CD14-positive monocyte (primary cell): Measurements from ENCODE around the gene KCNAB1. TPM values are rescaled to one million over a fixed set of nuclear protein-coding genes. Genes with fewer than 3 reads are reported as not detected.

ENCODE experiments used
- DNase-seq, 3 donors: peaks; one replicate each; pipeline ENCODE4 v3.0.0-alpha.2; 2011 to 2022
- H2AFZ ChIP-seq: 2 replicates; pipeline ENCODE4 v1.6.0; 2012; ENCODE audit warnings: mild to moderate bottlenecking, low read depth, low read length, inconsistent platforms; ENCODE audit not compliant: insufficient read depth, poor library complexity, severe bottlenecking
- H3K27ac ChIP-seq, 2 donors: 1 replicate in 1 of 2; 2 replicates in 1 of 2; pipeline ENCODE4 v1.5.1; 2012 to 2013; ENCODE audit warnings: low read length in 2 of 2, control low read depth in 1 of 2, inconsistent platforms in 1 of 2, low read depth in 1 of 2, mild to moderate bottlenecking in 1 of 2
- H3K27me3 ChIP-seq, 2 donors: one replicate each; pipeline versions ENCODE4 v1.6.0 to v1.6.1; 2011 to 2013; ENCODE audit warnings: low read length in 2 of 2; ENCODE audit not compliant: control insufficient read depth in 2 of 2, insufficient read depth in 2 of 2
- H3K36me3 ChIP-seq, 2 donors: replicated peaks in 1 of 2; 1 replicate in 1 of 2; 2 replicates in 1 of 2; pipeline versions ENCODE4 v1.5.1 to v1.6.1; 2012 to 2013; ENCODE audit warnings: low read length in 2 of 2, control low read depth in 1 of 2, inconsistent platforms in 1 of 2, mild to moderate bottlenecking in 1 of 2; ENCODE audit not compliant: insufficient read depth in 2 of 2, control insufficient read depth in 1 of 2
- H3K4me1 ChIP-seq, 2 donors: 1 replicate in 1 of 2; 2 replicates in 1 of 2; pipeline versions ENCODE4 v1.5.1 to v1.6.1; 2012 to 2013; ENCODE audit warnings: low read length in 2 of 2, control low read depth in 1 of 2, inconsistent platforms in 1 of 2, mild to moderate bottlenecking in 1 of 2, moderate library complexity in 1 of 2; ENCODE audit not compliant: insufficient read depth in 2 of 2, control insufficient read depth in 1 of 2
- H3K4me2 ChIP-seq: replicated peaks from 2 replicates; pipeline ENCODE3; 2012; ENCODE audit warnings: low read length, moderate library complexity, mild to moderate bottlenecking; ENCODE audit not compliant: poor library complexity, severe bottlenecking; ENCODE audit errors: extremely low read depth
- H3K4me3 ChIP-seq, 3 experiments: fragments of 200-600 bp in 1 of 3; sonication (generic) in 1 of 3; replicated peaks in 1 of 3; 1 replicate in 2 of 3; 2 replicates in 1 of 3; pipeline ENCODE4 v1.5.1; 2011 to 2013; ENCODE audit warnings: low read length in 3 of 3, mild to moderate bottlenecking in 3 of 3, control low read depth in 2 of 3, low read depth in 2 of 3, inconsistent platforms in 1 of 3, moderate library complexity in 1 of 3
- H3K79me2 ChIP-seq: 2 replicates; pipeline ENCODE4 v1.6.0; 2012; ENCODE audit warnings: mild to moderate bottlenecking, control low read depth, inconsistent platforms, low read length, moderate library complexity; ENCODE audit not compliant: insufficient read depth
- H3K9ac ChIP-seq: 2 replicates; pipeline ENCODE4 v1.6.0; 2017; ENCODE audit warnings: low read length, mild to moderate bottlenecking; ENCODE audit not compliant: insufficient read depth, poor library complexity, severe bottlenecking
- H3K9me3 ChIP-seq, 2 donors: replicated peaks in 1 of 2; 1 replicate in 1 of 2; 2 replicates in 1 of 2; pipeline versions ENCODE4 v1.5.1 to v1.6.1; 2012 to 2013; ENCODE audit warnings: low read length in 2 of 2, control low read depth in 1 of 2; ENCODE audit not compliant: control insufficient read depth in 1 of 2, insufficient read depth in 1 of 2
- H4K20me1 ChIP-seq: 2 replicates; pipeline ENCODE4 v1.6.0; 2012; ENCODE audit warnings: mild to moderate bottlenecking, low read length, control low read depth, moderate library complexity; ENCODE audit not compliant: insufficient read depth
- H3K27ac Mint-ChIP-seq, 7 donors: one replicate each; pipeline ENCODE4 v1.8.0; 2020; ENCODE audit warnings: mild to moderate bottlenecking in 7 of 7, mixed read lengths in 7 of 7, moderate library complexity in 6 of 7, inconsistent platforms in 2 of 7
- H3K27me3 Mint-ChIP-seq, 3 donors: one replicate each; pipeline ENCODE4 v1.8.0; 2021 to 2022; ENCODE audit warnings: low read depth in 3 of 3, mild to moderate bottlenecking in 3 of 3, mixed read lengths in 3 of 3, moderate library complexity in 3 of 3, inconsistent platforms in 1 of 3
- H3K36me3 Mint-ChIP-seq, 2 donors: one replicate each; pipeline ENCODE4 v1.8.0; 2020; ENCODE audit warnings: mixed read lengths in 2 of 2, inconsistent platforms in 1 of 2, mild to moderate bottlenecking in 1 of 2
- H3K4me1 Mint-ChIP-seq: one replicate; pipeline ENCODE4 v1.8.0; 2020; ENCODE audit warnings: mild to moderate bottlenecking, mixed read lengths
- H3K4me3 Mint-ChIP-seq, 2 donors: one replicate each; pipeline ENCODE4 v1.8.0; 2020; ENCODE audit warnings: mild to moderate bottlenecking in 2 of 2, mixed read lengths in 2 of 2, moderate library complexity in 1 of 2
- H3K9me3 Mint-ChIP-seq, 7 donors: one replicate each; pipeline ENCODE4 v1.8.0; 2020 to 2022; ENCODE audit warnings: mixed read lengths in 7 of 7, mild to moderate bottlenecking in 6 of 7, moderate library complexity in 6 of 7, inconsistent platforms in 2 of 7
- WGBS: methylation state at CpG from one replicate; pipeline ENCODE4 v1.1.5; 2013; ENCODE audit warnings: missing lambda C conversion rate; ENCODE audit not compliant: insufficient coverage; 5-methylcytosine and 5-hydroxymethylcytosine counted together
- intact Hi-C, 2 donors: fragments of 100-400 bp; cut with micrococcal nuclease; formaldehyde crosslinking; loops; one replicate each; pipeline versions ENCODE4 v1.15.0 to v1.15.1; 2023
- polyA plus RNA-seq, 3 donors: library from polyadenylated mRNA; depleted of rRNA in 1 of 3; unstranded in 2 of 3; stranded (reverse) in 1 of 3; fragments of 300-500 nt in 2 of 3; fragments of >200 nt in 1 of 3; fragmentation: Illumina TruSeq in 2 of 3; gene quantifications; 1 replicate in 2 of 3; 2 replicates in 1 of 3; pipeline ENCODE4 v1.2.3, GENCODE V29; 2012 to 2021
- TF ChIP-seq, protein P1 (sequence below): fragments of 200-600 bp; IDR thresholded peaks from one replicate; pipeline ENCODE4 v1.8.0; 2022; ENCODE audit warnings: antibody characterized with exemption, mild to moderate bottlenecking

KCNAB1 gene
- polyA plus RNA-seq, 3 donors, result 0.08 to 0.14 TPM; not detected in 1

DNA sequence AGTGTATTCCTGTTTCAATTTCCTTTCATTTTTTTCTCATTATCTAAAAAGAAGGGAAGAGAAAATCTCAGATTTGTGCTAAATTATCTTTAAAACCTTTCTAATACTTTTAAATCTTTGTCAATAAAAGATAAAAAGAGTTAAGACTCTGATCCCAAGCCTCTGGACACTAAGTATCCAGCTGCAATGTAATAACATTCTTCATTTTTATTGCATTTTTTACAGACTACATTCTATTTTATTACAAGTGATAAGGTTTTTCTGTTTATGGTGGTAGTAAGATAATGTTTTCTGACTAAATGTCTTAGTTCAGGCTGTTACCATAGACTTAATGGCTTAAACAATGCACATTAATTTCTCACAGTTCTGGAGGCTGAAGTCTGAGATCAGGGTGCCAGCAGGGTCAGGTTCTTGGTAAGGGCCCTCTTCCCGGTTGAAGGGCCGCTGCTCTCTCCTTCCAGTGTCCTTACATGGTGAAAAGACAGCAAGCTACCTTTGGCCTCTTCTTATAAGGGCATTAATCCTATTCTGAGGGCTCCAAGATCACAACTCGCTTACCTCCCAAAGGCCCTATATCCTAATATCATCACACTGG, 19.7 kb downstream of the KCNAB1 start:
- Mint-ChIP-seq H3K4me3 (no peak overlapping the region), H3K36me3 (no peaks in the 10 kb centered on the region), H3K27ac (no peak overlapping the region), H3K27me3 (peaks cover 1 to 10% (median 4%) of the 10 kb centered on the region in 3 donors), H3K9me3 (no peaks in the 10 kb centered on the region), H3K4me1 (peaks cover 4% of the 10 kb centered on the region)
- Histone ChIP-seq H2AFZ (no peak overlapping the region), H3K79me2 (no peaks in the 10 kb centered on the region), H3K4me3 (no peak overlapping the region), H3K27ac (no peak overlapping the region), H4K20me1 (no peaks in the 10 kb centered on the region), H3K9ac (no peak overlapping the region), H3K4me1 (peaks cover 3 to 7% of the 10 kb centered on the region in 2 donors), H3K27me3 (peaks cover 0 to 2% of the 10 kb centered on the region in 2 donors), H3K36me3 (no peaks in the 10 kb centered on the region), H3K9me3 (no peaks in the 10 kb centered on the region), H3K4me2 (no peak overlapping the region)
- intact Hi-C loops, result no loop called here
- TF ChIP-seq, protein P1, sequence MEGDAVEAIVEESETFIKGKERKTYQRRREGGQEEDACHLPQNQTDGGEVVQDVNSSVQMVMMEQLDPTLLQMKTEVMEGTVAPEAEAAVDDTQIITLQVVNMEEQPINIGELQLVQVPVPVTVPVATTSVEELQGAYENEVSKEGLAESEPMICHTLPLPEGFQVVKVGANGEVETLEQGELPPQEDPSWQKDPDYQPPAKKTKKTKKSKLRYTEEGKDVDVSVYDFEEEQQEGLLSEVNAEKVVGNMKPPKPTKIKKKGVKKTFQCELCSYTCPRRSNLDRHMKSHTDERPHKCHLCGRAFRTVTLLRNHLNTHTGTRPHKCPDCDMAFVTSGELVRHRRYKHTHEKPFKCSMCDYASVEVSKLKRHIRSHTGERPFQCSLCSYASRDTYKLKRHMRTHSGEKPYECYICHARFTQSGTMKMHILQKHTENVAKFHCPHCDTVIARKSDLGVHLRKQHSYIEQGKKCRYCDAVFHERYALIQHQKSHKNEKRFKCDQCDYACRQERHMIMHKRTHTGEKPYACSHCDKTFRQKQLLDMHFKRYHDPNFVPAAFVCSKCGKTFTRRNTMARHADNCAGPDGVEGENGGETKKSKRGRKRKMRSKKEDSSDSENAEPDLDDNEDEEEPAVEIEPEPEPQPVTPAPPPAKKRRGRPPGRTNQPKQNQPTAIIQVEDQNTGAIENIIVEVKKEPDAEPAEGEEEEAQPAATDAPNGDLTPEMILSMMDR, result no peak
- 100% methylated on average over 1 of the region's 3 CpGs for WGBS
- DNase-seq, result no peak

DNA sequence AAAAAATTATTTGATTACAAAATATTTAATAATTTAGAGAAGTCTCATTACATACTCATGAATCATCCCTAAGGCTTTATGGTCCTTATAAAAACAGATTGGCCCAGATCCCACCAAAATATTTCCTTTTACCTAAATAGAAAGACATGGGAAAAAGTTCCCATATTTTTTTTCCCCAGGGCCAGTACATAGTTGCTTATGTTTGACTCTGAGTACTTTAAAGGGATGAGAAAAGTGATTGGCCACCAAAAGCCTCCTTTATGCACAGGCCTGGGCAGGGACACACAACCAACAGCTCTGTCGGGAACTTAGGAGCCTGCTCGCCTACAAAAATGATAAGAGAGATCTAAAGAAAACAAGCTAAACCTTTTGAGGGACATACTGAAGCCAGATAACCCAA, 22.3 kb downstream of the KCNAB1 start:
- Histone ChIP-seq H2AFZ (no peak overlapping the region), H3K27ac (no peak overlapping the region), H3K27me3 (peaks cover 0 to 2% of the 10 kb centered on the region in 2 donors), H3K9me3 (no peaks in the 10 kb centered on the region), H3K36me3 (no peaks in the 10 kb centered on the region), H3K4me2 (no peak overlapping the region), H3K4me1 (no peaks in the 10 kb centered on the region), H4K20me1 (no peaks in the 10 kb centered on the region), H3K4me3 (no peak overlapping the region), H3K9ac (no peak overlapping the region), H3K79me2 (no peaks in the 10 kb centered on the region)
- Mint-ChIP-seq H3K27ac (no peak overlapping the region), H3K4me1 (no peaks in the 10 kb centered on the region), H3K27me3 (peaks cover 0 to 10% (median 4%) of the 10 kb centered on the region in 3 donors), H3K36me3 (no peaks in the 10 kb centered on the region), H3K9me3 (no peaks in the 10 kb centered on the region), H3K4me3 (no peak overlapping the region)
- TF ChIP-seq, protein P1, result no peak
- intact Hi-C loops, result no loop called here
- DNase-seq, result no peak
- WGBS, result 100% methylated on average over 2 of the region's 2 CpGs
